ENCODE measurements around the gene ADGRE3.

GRCh38 chr19:14700711-14701375 is 26.2 kb upstream of the ADGRE3 start:
- no peak for TF ChIP-seq POLR2A (IDR thresholded peaks at IDR 0.05)
- TF ChIP-seq CTCF (IDR thresholded peaks at IDR 0.05), result no peak
- no peak for TF ChIP-seq POLR2AphosphoS5 (IDR thresholded peaks at IDR 0.05)
